Left lobe of liver (tissue), 1 donor: ENCODE measurements around the gene ANKMY2. TPM values are rescaled to one million over a fixed set of nuclear protein-coding genes. Genes with fewer than 3 reads are reported as not detected.

Experiments
- total RNA-seq: library from RNA; stranded (reverse); gene quantifications from one replicate; pipeline ENCODE4 v1.2.1, GENCODE V29; 2021
- donor health status: DM: no; HTN: yes; CAD: no.

ANKMY2 gene
- total RNA-seq, 1 donor from 2014 or later: 8.0 TPM

Other genes starting within 250 kb of the ANKMY2 start
- 2.2 TPM for gene CRPPA, start 224.2 kb downstream of the ANKMY2 start, total RNA-seq
- gene SOSTDC1, start 180.0 kb downstream of the ANKMY2 start, total RNA-seq: not detected
- not detected for gene LRRC72, start 118.9 kb downstream of the ANKMY2 start, total RNA-seq
- gene BZW2, start 427 bp upstream of the ANKMY2 start, total RNA-seq: 8.4 TPM
- gene TSPAN13, start 108.0 kb upstream of the ANKMY2 start, total RNA-seq: 41.3 TPM
- gene AGR2, start 159.2 kb upstream of the ANKMY2 start, total RNA-seq: 1.2 TPM
- gene AGR3, start 236.2 kb upstream of the ANKMY2 start, total RNA-seq: 0.28 TPM